Neural cell (in vitro differentiated cells): Measurements from ENCODE around the gene RGL1. TPM values are rescaled to one million over a fixed set of nuclear protein-coding genes. Genes with fewer than 3 reads are reported as not detected.

Experiments
- H2AFZ ChIP-seq: fragments of 200-600, 300-800 bp; sonication (generic), shearing (Covaris generic); 2 replicates; pipeline ENCODE4 v1.6.0; 2014; ENCODE audit warnings: low read depth, mild to moderate bottlenecking, antibody characterized with exemption, low read length, moderate library complexity
- H3F3A ChIP-seq: fragments of 200-600 bp; shearing (Covaris generic); 2 replicates; pipeline ENCODE4 v1.6.1; 2016; ENCODE audit warnings: mild to moderate bottlenecking, moderate library complexity, mixed read lengths, antibody characterized with exemption, low read length; ENCODE audit not compliant: insufficient read depth, poor library complexity, severe bottlenecking
- H3K27ac ChIP-seq: fragments of 200-600, 300-800 bp; sonication (generic), shearing (Covaris generic); 2 replicates; pipeline ENCODE4 v1.5.1; 2014; ENCODE audit warnings: mild to moderate bottlenecking, low read length, moderate library complexity
- H3K27me3 ChIP-seq: fragments of 300-800, 200-600 bp; sonication (generic), shearing (Covaris generic); 2 replicates; pipeline ENCODE4 v1.6.0; 2014; ENCODE audit warnings: mild to moderate bottlenecking, low read depth, low read length, moderate library complexity; ENCODE audit not compliant: insufficient read depth
- H3K36me3 ChIP-seq: fragments of 300-800, 200-600 bp; sonication (generic), shearing (Covaris generic); 2 replicates; pipeline ENCODE4 v1.5.1; 2014; ENCODE audit warnings: mild to moderate bottlenecking, antibody characterized with exemption, low read length, moderate library complexity; ENCODE audit not compliant: insufficient read depth
- H3K4me2 ChIP-seq: fragments of 300-800, 200-600 bp; sonication (generic), shearing (Covaris generic); 2 replicates; pipeline ENCODE4 v1.6.0; 2014; ENCODE audit warnings: mild to moderate bottlenecking, low read length
- H3K4me3 ChIP-seq: fragments of 300-800, 200-600 bp; sonication (generic), shearing (Covaris generic); 2 replicates; pipeline ENCODE4 v1.5.1; 2014; ENCODE audit warnings: mild to moderate bottlenecking, low read length, moderate library complexity
- H3K79me2 ChIP-seq: fragments of 200-600 bp; shearing (Covaris generic); replicated peaks from 2 replicates; pipeline ENCODE4 v1.6.0; 2014; ENCODE audit warnings: mild to moderate bottlenecking, low read length, moderate library complexity; ENCODE audit not compliant: insufficient read depth
- H3K9ac ChIP-seq: fragments of 300-800, 200-600 bp; sonication (generic), shearing (Covaris generic); 2 replicates; pipeline ENCODE4 v1.6.1; 2016; ENCODE audit warnings: mild to moderate bottlenecking, low read length, mixed read lengths
- H3K9me2 ChIP-seq: fragments of 200-600 bp; shearing (Covaris generic); 2 replicates; pipeline ENCODE4 v1.6.1; 2016; ENCODE audit warnings: mild to moderate bottlenecking, low read length, mixed read lengths; ENCODE audit not compliant: insufficient read depth
- H3K9me3 ChIP-seq: fragments of 200-600, 300-800 bp; sonication (generic), shearing (Covaris generic); 2 replicates; pipeline ENCODE4 v1.6.1; 2016; ENCODE audit warnings: mild to moderate bottlenecking, mixed run types, low read length, moderate library complexity, mixed read lengths
- H4K20me1 ChIP-seq: fragments of 200-600 bp; shearing (Covaris generic); 2 replicates; pipeline ENCODE4 v1.6.1; 2016; ENCODE audit warnings: mild to moderate bottlenecking, mixed run types; ENCODE audit not compliant: insufficient read depth
- CTCF ChIP-seq: fragments of 450-650 bp; IDR thresholded peaks from 2 replicates; pipeline ENCODE4 v1.5.1; 2014; ENCODE audit warnings: antibody characterized with exemption, mild to moderate bottlenecking, moderate library complexity; ENCODE audit not compliant: poor library complexity, severe bottlenecking
- EP300 ChIP-seq: fragments of 450-650 bp; conservative IDR thresholded peaks from 2 replicates; pipeline ENCODE4 v1.6.1; 2014; ENCODE audit warnings: antibody characterized with exemption, mild to moderate bottlenecking, moderate library complexity; ENCODE audit not compliant: poor library complexity, severe bottlenecking
- EZH2 ChIP-seq: fragments of 200-600, 300-800 bp; shearing (Covaris generic), sonication (generic); IDR thresholded peaks from 2 replicates; pipeline ENCODE4 v1.6.1; 2014; ENCODE audit warnings: antibody characterized with exemption, low read length, borderline replicate concordance, mild to moderate bottlenecking; ENCODE audit not compliant: insufficient read depth, poor library complexity, severe bottlenecking
- MXI1 ChIP-seq: fragments of 450-650 bp; conservative IDR thresholded peaks from 2 replicates; pipeline ENCODE4 v1.6.1; 2014; ENCODE audit warnings: antibody characterized with exemption, mild to moderate bottlenecking; ENCODE audit not compliant: poor library complexity, severe bottlenecking
- POLR2AphosphoS5 ChIP-seq: IDR thresholded peaks from 2 replicates; pipeline ENCODE4 v1.6.1; 2012
- RAD21 ChIP-seq: fragments of 450-650 bp; conservative IDR thresholded peaks from 2 replicates; pipeline ENCODE4 v1.6.1; 2014; ENCODE audit warnings: antibody characterized with exemption, mild to moderate bottlenecking, moderate library complexity
- REST ChIP-seq: IDR thresholded peaks from 2 replicates; pipeline ENCODE4 v1.6.1; 2012; ENCODE audit warnings: borderline replicate concordance
- SMC3 ChIP-seq: fragments of 450-650 bp; conservative IDR thresholded peaks from 2 replicates; pipeline ENCODE4 v1.6.1; 2014; ENCODE audit warnings: antibody characterized with exemption, mild to moderate bottlenecking, moderate library complexity; ENCODE audit not compliant: poor library complexity
- TAF1 ChIP-seq: IDR thresholded peaks from 2 replicates; pipeline ENCODE4 v1.6.1; 2012; ENCODE audit warnings: low read depth
- polyA plus RNA-seq: library from polyadenylated mRNA; depleted of rRNA; stranded (reverse); fragments of >200 nt; gene quantifications from 2 replicates; pipeline ENCODE4 v1.2.3, GENCODE V29; 2014

RGL1 gene
- polyA plus RNA-seq, 1 donor from 2014 or later = 14.7 TPM

DNA sequence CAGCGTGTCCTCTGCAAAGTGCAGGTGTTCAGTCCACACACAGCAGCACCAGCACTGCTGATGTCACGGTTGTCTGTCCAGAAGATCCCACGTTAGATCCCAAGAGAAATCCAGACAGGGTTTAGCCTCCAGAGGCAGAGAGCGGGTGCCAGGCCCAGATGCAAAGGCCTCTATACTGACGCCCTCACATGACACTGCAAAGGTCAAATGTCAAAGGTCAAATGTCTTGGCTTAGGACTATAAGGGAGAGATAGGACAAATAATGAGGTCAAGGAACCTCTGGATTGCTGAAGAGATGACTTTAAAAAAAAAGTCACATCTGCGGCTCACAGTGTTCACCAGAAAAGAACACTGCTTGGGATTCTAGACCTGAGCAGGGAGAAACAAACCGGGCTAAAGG, 131.1 kb downstream of the RGL1 start:
- H3K4me2 ChIP-seq = no peak overlapping the region
- H3K79me2 ChIP-seq = no peaks in the 10 kb centered on the region
- no peaks in the 10 kb centered on the region for H3F3A ChIP-seq
- H3K27me3 ChIP-seq = no peaks in the 10 kb centered on the region
- no peaks in the 10 kb centered on the region for H3K9me2 ChIP-seq
- no peaks in the 10 kb centered on the region for H3K9me3 ChIP-seq
- H4K20me1 ChIP-seq = no peaks in the 10 kb centered on the region
- no peak for TF ChIP-seq CTCF
- TF ChIP-seq TAF1 = no peak
- no peak for TF ChIP-seq POLR2AphosphoS5
- no peak for TF ChIP-seq EP300
- no peak for TF ChIP-seq REST
- TF ChIP-seq EZH2 = no peak
- no peak for TF ChIP-seq SMC3
- TF ChIP-seq RAD21 = no peak
- TF ChIP-seq MXI1 = no peak
- no peak overlapping the region for H3K27ac ChIP-seq
- no peak overlapping the region for H2AFZ ChIP-seq
- H3K36me3 ChIP-seq = no peaks in the 10 kb centered on the region
- no peak overlapping the region for H3K9ac ChIP-seq
- H3K4me3 ChIP-seq = no peak overlapping the region

DNA sequence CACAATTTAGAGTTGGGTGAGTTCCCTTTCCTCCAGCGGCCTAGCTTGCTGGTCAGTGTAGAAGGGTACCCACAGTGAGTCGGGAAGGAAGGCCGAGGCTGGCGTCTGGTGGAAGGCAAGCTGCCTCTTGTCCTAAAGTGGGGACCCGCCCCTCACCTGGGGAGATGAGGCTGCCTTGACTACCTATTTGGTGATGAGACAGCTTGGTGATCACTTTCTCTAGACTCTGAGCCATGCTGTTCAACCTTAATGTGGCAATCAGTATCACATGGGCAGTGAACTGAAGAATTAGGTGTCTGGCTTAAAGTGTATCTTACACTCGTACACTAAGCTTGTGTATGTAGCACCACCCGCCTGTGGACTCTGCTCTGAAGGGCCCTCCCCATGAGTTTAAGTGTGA, 131.9 kb downstream of the RGL1 start:
- H2AFZ ChIP-seq = no peak overlapping the region
- no peaks in the 10 kb centered on the region for H3F3A ChIP-seq
- H3K9me2 ChIP-seq = no peaks in the 10 kb centered on the region
- no peaks in the 10 kb centered on the region for H3K9me3 ChIP-seq
- H3K9ac ChIP-seq = no peak overlapping the region
- TF ChIP-seq MXI1 (no peak), TAF1 (no peak)
- no peaks in the 10 kb centered on the region for H3K27me3 ChIP-seq
- H3K27ac ChIP-seq = no peak overlapping the region
- H3K4me2 ChIP-seq = no peak overlapping the region
- no peaks in the 10 kb centered on the region for H3K36me3 ChIP-seq
- no peaks in the 10 kb centered on the region for H3K79me2 ChIP-seq
- no peaks in the 10 kb centered on the region for H4K20me1 ChIP-seq
- no peak overlapping the region for H3K4me3 ChIP-seq

GRCh38 chr1:183937611-183938010, 132.7 kb downstream of the RGL1 start:
- no peaks in the 10 kb centered on the region for H3F3A ChIP-seq
- no peaks in the 10 kb centered on the region for H3K9me2 ChIP-seq
- H3K9ac ChIP-seq = no peak overlapping the region
- H3K36me3 ChIP-seq = no peaks in the 10 kb centered on the region
- TF ChIP-seq CTCF (no peak), EZH2 (no peak), TAF1 (no peak), REST (no peak), SMC3 (no peak), POLR2AphosphoS5 (no peak), RAD21 (no peak)
- no peak overlapping the region for H3K4me2 ChIP-seq
- H3K79me2 ChIP-seq = no peaks in the 10 kb centered on the region
- no peaks in the 10 kb centered on the region for H3K9me3 ChIP-seq
- H3K27me3 ChIP-seq = no peaks in the 10 kb centered on the region
- H2AFZ ChIP-seq = no peak overlapping the region
- no peak overlapping the region for H3K27ac ChIP-seq
- H4K20me1 ChIP-seq = no peaks in the 10 kb centered on the region
- H3K4me3 ChIP-seq = no peak overlapping the region
